GM11168 (cell line): ENCODE data around the gene CROCC2.

Experiments
- in situ Hi-C: fragments of 300-500 bp; cut with MboI; formaldehyde crosslinking; loops from one replicate; pipeline ENCODE4 v1.12.0; 2022; ENCODE audit warnings: low sequenced_read_pairs; ENCODE audit not compliant: unreplicated experiment

The CROCC2 gene

GRCh38 chr2:241030333-241030680, 124.2 kb downstream of the CROCC2 start:
- in situ Hi-C loops = no loop called here

GRCh38 chr2:241030883-241031282, 124.7 kb downstream of the CROCC2 start:
- in situ Hi-C loops = no loop called here

GRCh38 chr2:241031436-241032165, 125.5 kb downstream of the CROCC2 start:
- in situ Hi-C loops = no loop called here

GRCh38 chr2:241033336-241033987, 127.3 kb downstream of the CROCC2 start:
- in situ Hi-C loops = no loop called here

- in situ Hi-C loops = no loop called here
Measured at GRCh38 chr2:241033994-241034393, 127.9 kb downstream of the CROCC2 start.

GRCh38 chr2:241034490-241035141, 128.5 kb downstream of the CROCC2 start:
- in situ Hi-C loops = no loop called here

GRCh38 chr2:241035142-241035817, 129.1 kb downstream of the CROCC2 start:
- in situ Hi-C loops = no loop called here

- in situ Hi-C loops = no loop called here
Measured at GRCh38 chr2:241035818-241036396, 129.8 kb downstream of the CROCC2 start.

- in situ Hi-C loops = no loop called here
Measured at GRCh38 chr2:241036397-241036963, 130.3 kb downstream of the CROCC2 start.

GRCh38 chr2:241036964-241037421, 130.9 kb downstream of the CROCC2 start:
- in situ Hi-C loops = no loop called here

- in situ Hi-C loops = no loop called here
Measured at GRCh38 chr2:241037498-241037897, 131.4 kb downstream of the CROCC2 start.

GRCh38 chr2:241038374-241039180, 132.4 kb downstream of the CROCC2 start:
- in situ Hi-C loops = no loop called here

GRCh38 chr2:241039416-241039815, 133.3 kb downstream of the CROCC2 start:
- in situ Hi-C loops = no loop called here

- in situ Hi-C loops = no loop called here
Measured at GRCh38 chr2:241040081-241040803, 134.1 kb downstream of the CROCC2 start.

GRCh38 chr2:241041589-241042158, 135.5 kb downstream of the CROCC2 start:
- in situ Hi-C loops = no loop called here
